GM21786 (cell line): ENCODE measurements around the gene CCNK.

Source experiments
- ATAC-seq: cut with Tn5 transposase; IDR thresholded peaks from one replicate; pipeline ENCODE4 v1.9.1; 2021; ENCODE audit not compliant: unreplicated experiment

The CCNK gene

DNA sequence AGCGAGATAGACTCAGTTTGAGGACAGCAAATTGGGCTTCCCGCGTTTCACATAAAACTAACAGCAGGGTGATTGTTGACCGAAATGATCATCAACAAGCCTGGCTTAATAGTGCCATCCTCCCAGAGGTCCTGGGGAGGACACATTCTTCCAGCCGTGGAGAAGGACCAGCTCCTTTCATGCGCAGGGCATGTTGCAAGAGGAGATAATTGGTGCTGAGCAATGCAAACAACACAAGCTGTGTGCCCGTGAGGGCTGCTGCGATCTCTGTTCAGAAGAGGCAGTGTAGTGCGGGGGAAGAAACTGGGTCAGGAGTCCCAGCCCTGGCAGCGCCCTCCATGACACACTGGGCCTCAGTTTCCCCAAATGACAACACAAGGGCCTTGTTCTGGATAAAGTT, 68.5 kb downstream of the CCNK start:
- no peak for ATAC-seq

DNA sequence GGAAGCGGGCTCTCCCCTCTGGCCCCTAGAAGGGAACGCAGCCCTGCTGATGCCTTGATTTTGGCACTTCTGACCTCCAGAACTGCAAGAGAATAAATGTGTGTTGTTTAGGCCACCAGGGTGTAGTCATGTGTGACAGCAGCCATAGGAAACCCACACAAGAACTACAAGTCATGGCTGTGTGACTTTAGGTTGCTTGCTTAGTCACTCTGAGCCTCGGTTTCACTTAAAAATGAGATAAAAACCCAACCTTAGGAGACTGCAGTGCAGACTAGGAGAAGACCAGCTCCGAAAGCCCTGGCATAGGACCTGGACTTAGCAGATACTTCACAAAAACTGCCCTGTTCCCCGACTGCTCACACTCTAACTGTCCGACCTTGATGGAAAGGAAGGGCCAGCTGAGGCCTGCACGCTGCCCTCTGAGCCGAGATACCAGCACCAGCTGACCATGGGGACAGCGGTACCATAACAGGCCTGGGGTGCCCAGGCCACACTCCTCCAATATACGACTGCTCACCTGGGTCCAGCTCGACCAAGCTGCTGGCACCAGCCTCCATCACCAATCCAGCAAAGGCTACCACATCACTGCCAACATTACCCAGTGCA, 69.3 kb downstream of the CCNK start:
- no peak for ATAC-seq

DNA sequence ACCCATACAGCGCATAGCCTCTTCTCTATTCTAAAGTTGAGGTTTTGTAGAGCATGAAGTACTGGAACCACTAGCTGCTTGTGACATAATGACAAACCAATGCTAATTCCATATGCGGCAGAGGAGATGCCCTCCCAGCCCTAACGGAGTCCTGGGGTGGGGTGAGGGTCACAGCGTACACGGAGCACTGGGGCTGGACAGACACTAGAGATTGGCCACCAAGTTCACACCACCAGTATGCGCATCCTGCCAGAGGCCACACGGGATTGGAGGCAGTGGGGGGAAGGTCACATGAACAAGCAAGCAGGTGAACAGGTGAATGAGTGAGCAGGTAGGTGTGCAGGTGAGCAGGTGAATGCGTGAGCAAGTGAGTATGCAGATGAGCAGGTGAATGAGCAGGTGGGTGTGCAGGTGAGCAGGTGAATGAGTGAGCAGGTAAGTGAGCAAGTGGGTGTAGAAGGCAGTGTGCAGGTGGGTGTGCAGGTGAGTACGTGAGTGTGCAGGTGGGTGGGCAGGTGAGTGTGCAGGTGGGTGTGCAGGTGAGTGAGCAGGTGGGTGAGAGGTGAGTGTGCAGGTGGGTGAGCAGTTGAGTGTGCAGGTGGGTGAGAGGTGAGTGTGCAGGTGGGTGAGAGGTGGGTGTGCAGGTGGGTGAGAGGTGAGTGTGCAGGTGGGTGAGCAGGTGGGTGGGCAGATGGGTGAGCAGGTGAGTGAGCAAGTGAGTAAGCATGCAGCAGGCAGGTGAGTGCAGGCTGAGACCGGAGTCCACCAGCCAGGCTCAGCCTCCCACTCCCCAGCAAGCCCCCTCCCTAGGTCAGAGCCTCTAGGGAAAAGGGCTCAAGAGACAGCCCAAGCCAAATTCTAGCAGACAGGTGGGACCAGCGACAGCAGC, 70.1 kb downstream of the CCNK start:
- no peak for ATAC-seq

DNA sequence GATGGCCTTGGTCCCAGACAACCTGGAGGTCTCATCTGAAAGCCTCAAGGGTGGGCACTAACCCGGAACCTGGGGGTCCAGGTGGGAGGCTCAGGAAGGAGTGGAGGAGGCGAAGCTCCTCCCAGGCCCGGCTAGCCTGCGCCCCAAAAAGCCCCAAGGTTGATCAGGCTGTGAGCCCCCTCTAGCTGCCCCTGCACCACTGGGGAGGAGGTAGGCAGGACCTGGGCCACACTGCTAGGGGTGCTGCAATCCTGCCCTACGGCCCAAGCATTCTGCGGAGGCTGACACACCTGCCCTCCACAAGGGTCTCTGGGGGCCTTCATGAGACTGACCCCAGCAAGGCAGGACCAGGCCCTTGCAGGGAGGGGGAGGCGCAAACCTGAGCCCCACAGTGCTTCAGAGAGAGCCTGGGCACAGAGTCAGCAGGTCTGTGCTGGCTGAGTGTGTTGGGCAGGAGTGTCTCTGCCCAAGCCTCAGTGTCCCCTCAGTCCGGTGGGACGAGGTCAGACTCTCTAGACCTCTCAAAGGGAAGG, 70.9 kb downstream of the CCNK start:
- ATAC-seq = no peak

DNA sequence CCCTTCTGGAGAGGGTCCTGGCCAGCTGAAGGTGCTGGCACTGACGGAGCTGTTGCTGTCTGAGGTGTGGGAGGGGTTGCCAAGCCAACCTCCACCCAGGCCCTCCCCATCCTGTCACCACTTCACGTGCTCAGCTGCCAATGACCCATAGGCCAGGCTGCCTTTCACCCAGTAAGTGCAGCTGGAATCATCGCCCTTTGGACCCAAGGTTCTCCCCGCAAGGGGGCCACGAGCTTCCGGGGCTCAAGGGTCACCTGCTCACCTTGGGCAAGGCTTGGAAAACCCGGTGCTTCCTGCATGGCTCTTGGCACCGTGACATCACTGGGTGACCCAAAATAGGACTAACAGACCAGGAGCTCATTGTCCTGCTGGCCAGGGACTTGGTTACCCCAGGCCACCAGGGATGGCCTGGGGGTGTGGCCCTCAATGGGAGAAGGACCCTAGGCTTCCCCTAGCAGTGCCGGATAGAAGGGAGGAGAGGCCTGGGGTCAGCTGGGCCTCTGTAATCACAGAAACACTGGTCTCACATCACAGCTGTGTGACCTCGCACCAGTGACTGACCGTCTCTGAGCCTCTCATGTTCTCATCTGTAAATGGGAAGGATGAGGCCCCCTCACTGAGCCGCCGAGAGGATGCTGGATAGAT, 71.5 kb downstream of the CCNK start:
- no peak for ATAC-seq

DNA sequence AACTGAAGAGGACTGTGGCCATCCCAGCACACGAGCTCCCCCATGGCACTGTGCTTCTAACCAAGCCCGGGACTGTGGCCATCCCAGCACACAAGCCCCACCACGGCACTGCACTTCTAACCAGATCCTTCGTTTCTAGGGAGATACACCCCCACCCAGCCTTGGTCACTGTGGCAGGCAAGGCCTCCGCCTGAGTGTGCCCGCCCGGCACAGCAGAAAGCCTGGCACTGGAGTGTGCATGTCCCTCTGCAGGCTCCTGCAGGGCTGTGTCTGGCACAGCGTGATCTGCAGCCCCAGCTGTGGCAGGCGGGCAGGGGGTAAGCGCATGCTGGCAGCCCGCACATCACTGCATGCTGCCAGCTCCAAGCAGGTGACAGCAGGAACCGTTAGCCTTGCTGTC, 73.0 kb downstream of the CCNK start:
- no peak for ATAC-seq

DNA sequence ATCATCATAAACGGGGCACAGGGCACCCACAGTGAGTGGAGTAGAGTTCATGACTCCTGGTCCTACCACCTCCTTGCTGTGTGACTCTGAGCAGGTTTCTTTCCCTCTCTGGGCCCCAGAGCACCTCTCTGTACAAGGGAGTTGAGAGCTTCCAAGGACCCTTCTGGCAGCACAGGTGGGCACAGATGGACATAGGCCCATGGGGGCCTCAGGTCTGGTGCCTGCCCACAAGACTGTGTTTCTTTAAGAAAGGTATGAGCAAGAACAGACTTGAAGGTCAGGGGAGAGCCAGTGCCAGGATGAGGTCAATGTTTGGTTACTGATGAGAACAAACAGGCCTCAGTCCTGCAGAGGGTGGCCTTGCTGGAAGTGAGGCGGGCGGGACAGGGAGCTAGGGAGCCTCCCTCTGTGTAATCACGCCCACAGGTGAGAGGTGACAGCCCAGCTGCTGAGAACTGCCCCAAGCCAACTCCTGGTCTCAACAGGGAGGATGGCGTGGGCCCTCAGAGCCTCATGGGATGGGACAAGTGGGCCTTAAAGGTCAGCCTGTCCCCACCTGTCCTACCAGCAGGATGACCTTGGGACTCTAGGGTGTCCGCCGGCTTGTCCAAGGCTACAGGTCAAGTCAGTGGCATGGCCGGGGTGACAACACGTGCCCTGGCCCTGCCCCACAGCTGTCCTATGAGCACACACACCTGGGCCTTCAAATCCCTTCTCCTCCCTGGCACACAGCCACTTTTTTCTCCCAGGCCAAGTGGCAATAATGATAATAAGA, 73.7 kb downstream of the CCNK start:
- no peak for ATAC-seq

DNA sequence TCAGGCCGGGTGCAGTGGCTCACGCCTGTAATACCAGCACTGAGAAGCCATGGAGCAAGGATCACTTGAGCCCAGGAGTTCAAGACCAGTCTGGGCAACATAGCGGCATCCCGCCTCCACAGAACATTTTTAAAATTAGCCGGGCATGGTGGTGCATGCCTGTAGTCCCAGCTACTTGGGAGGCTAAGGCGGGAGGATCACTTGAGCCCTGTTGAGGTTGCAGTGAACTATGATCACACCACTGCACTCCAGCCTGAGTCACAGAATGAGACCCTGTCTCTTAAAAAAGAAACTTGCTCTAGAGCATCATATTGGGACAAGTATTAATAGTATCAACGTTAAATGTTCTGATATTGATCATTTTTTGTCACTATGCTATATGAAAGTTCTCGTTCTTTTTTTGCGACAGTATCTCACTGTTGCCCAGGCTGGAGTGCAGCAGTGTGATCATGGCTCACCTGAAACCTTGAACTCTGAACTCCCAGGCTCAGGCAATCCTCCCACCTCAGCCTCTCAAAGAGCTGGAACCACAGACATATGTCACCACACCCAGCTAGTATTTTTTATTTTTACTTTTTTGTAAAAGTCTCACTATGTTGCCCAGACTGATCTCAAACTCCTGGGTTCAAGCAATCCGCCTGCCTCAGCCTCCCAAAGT, 75.1 kb downstream of the CCNK start:
- no peak for ATAC-seq

DNA sequence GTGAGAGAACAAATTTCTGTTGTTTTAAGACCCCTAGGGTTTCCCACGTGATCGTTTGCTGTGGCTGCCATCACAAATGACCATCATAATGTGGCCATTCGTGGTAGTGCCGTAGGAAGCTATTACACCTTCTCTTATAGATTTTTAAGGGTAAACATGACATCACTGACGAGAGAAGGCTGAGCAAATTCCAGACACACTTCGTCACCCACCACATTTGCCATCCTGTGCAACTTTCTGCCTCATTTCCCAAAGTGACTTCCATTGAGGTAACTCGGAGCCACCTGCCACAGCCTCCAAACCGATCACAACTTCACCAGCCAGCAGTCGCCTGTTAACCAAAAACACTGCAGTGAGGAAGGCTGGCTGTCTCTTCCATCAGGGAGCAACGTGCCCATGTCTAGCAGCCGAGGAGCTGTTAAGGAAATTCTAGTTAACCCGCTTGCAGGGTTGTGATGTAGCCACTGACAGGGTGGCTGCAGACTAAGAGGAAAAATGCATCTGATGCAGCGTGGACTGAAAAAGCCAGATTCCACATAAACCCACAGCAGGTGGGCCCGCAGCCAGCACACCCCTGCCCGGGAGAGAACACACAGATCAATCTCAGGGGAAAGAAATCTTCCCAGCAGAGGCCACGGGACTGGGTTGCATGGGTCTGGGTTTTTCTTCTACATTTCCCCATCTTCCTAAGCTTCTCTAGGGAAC, 78.2 kb downstream of the CCNK start:
- ATAC-seq = no peak

DNA sequence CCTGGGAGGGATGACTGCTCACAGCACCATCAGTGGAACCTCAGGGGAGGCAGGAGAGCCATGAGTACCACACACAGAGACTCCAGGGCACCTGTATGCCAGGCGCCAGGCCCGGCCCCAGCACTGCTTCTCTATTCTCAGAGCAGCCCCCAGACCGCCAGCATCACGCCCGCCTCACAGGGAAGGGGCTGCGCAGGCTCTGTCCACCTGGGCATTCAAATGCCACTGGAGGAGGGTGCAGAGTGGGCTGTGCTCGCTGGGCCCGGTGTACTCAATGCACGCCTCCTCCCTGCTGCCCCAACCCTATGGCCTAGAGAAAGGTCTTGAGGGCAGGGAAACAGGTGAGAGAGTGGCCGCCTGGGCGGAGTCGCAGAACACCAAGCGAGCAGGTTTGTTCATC, 79.2 kb downstream of the CCNK start:
- no peak for ATAC-seq

DNA sequence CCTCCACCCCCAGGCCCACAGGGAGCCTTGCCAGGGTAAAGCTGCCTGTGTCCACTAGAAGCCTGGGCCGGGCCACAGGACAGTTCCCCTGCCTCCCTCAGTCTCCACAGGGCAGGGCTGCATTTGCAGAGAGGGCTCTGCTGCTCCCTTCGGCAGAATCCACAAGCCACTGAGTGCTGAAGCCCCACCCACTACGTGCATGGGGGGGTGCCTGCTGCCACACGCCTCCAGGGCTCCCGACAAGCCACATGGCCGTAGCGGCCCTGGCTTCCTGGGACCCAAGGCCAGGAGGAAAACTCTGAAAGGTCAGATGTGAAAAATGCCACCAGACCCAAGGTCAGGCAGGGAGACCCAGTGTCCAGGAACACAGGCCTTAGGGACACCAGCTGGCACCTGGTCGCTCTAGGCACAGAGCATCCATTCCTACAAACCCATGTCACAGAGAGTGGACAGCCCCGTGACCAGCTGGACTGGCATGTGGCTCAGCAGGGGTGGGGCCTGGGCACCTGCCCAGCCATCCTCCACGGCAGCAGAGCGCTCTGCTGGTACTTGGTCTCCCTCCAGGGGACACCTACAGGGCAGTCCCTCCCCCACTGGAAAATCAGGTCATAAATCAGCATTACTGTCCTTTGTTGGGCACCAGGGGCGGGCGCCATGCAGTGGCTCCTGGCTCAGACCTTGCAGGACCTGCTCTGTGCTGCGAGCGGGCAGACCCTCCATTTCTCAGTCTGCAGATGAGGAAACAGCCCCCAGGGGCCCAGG, 79.9 kb downstream of the CCNK start:
- no peak for ATAC-seq

DNA sequence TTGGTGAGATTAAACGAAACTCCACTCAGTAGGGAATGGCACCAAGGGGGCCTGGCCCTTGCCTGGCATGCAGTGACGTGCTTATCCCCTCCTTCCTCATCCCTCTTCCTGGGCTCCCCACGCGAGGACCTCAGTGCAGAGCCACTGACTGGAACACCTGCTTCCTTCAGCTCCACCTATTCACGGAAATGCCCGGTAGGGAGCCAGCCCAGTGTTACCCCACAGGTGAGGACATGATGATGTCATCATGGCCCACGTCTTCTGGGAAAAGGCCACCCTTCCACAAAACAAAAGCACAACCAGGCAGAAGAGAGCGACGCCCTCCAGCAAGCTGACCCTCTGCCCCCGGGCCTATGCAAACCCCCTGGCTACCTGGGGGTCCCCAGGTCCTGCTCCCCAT, 80.7 kb downstream of the CCNK start:
- no peak for ATAC-seq
